Posterior cingulate gyrus (tissue), 11 donors: Measurements from ENCODE around the gene NUDC.
"Not testable (repeated sequence)": the region's sequence is repeated elsewhere in the genome, so short reads cannot be mapped to it uniquely, and the experiment has no call there.

Source experiments
- DNase-seq, 10 donors: peaks; one replicate each; pipeline versions ENCODE4 v3.0.0 to v3.0.0-alpha.2; 2020 to 2021; ENCODE audit warnings: mixed read lengths in 3 of 10
- intact Hi-C: fragments of 100-400 bp; cut with DNase I; formaldehyde crosslinking; loops from one replicate; pipeline ENCODE4 v1.15.1; 2023

The NUDC gene

GRCh38 chr1:26981146-26981846 is 59.8 kb downstream of the NUDC start:
- no peak for DNase-seq
- intact Hi-C loops: no loop called here

- intact Hi-C loops: no loop called here
- DNase-seq: no peak
These were observed 62.3 kb downstream of the NUDC start for GRCh38 chr1:26983863-26984262.

- DNase-seq: peak in 1 of 10 donors; percentile 49
- intact Hi-C loops: no loop called here
These were observed 62.7 kb downstream of the NUDC start for GRCh38 chr1:26984291-26984690.

- intact Hi-C loops: no loop called here
- peak in 1 of 10 donors; percentile 36 for DNase-seq
These were observed 65.1 kb downstream of the NUDC start for GRCh38 chr1:26986658-26987057.

- intact Hi-C loops, DNase-seq: not testable (repeated sequence)
These were observed 68.0 kb downstream of the NUDC start for GRCh38 chr1:26989403-26990109.

- peak in 1 of 10 donors; percentile 27 for DNase-seq
- intact Hi-C loops: no loop called here
These were observed 70.0 kb downstream of the NUDC start for GRCh38 chr1:26991310-26992116.

GRCh38 chr1:26993237-26994019 is 71.9 kb downstream of the NUDC start, which contains the start of gene TRNP1:
TRNP1 (plus strand) TSS chr1:26993692; CDS start chr1:26993787, 95 bp downstream.
- intact Hi-C loops: no loop called here
- DNase-seq: peak; percentile 58 to 98 (median 82)

- DNase-seq: peak in 3 of 10 donors; percentile 81 to 87 (median 84)
- intact Hi-C loops: no loop called here
These were observed 72.7 kb downstream of the NUDC start for GRCh38 chr1:26994020-26994786.

- intact Hi-C loops: loop anchor here (5.0 kb wide), 1 partner anchor 47 kb away; no protein-coding TSS in a partner anchor
- DNase-seq: peak in 4 of 10 donors; percentile 45 to 89 (median 84)
These were observed 73.4 kb downstream of the NUDC start for GRCh38 chr1:26994787-26995517.

- intact Hi-C loops: loop anchor here (5.0 kb wide), 1 partner anchor 46 kb away; no protein-coding TSS in a partner anchor
- peak in 1 of 10 donors; percentile 40 for DNase-seq
These were observed 74.5 kb downstream of the NUDC start for GRCh38 chr1:26996024-26996423.
